Measurements from ENCODE around the gene CLASRP.
"Not testable (repeated sequence)": the region's sequence is repeated elsewhere in the genome, so short reads cannot be mapped to it uniquely, and the experiment has no call there.

The CLASRP gene

DNA sequence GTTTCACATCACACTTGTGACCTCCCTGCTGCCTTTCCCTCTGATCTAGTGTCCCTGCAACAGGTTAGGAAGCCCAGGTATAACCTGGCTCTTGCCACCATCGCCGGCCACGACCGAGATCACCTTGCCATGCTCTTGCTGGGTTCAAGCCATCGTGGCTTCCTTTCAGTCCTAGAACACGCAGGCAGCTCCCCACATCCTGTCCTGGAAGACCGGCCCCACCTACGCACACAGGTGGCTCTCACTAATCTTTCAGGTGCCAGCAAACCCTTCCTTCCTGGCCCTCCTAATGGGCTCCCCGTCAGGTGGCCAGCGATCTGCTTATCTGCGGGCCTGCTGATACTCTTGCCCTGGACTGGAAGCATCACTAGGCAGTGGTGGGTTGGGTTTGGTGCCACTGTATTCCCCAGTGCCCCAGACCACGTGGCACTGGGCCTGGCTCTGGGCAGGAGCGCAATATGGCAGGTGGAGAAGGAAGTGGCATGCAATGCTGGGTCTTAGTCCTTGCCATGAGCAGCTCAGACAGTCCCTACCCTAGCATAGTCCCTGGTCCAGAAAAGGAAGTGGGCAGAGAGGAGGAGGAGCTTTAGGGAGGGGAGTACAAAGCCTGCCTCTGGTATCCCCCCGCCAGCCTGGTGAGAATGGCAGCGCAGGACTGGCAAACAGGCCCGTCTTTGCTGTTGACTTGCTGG lies 66.0 kb downstream of the CLASRP start:
- peak; percentile 27 for DNase-seq

DNA sequence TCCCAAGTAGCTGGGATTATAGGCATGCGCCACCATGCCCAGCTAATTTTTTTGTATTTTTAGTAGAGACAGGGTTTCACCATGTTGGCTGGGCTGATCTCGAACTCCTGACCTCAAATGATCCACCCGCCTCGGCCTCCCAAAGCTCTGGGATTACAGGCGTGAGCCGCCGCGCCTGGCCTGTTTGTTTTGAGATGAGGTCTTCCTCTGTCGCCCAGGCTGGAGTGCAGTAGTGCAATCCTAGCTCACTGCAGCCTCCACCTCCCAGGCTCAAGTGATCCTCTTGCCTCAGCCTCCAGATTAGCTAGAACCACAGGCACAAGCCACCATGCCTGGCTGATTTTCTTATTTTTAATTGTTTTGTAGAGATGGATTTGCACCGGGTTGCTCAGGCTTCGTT lies 67.5 kb downstream of the CLASRP start:
- not testable (repeated sequence) for DNase-seq

DNA sequence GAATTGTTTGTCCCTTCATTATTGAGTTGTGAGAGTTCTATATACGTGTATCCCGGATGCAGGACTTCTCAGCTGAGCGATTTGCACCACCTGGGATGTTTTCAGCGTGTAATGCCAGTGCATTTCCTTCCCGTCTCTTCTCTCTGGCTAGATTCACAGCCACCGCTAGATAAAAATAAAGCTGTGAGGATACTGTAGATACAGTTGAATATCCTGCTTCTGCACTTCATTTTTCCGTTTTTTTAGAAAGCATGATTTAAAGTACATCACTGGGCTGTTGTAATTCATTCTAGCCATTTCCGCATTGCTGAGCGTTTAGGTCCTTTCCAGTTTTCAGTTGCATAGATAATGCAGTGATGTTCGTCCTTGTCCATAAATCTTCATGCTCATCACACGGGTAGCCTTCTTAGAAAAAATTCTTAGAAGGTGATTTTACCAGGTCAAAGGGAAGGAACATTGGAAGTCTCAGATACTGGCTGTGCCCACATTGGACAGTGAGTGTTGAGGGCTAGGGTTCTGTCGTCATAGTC lies 68.8 kb downstream of the CLASRP start:
- no peak for DNase-seq

DNA sequence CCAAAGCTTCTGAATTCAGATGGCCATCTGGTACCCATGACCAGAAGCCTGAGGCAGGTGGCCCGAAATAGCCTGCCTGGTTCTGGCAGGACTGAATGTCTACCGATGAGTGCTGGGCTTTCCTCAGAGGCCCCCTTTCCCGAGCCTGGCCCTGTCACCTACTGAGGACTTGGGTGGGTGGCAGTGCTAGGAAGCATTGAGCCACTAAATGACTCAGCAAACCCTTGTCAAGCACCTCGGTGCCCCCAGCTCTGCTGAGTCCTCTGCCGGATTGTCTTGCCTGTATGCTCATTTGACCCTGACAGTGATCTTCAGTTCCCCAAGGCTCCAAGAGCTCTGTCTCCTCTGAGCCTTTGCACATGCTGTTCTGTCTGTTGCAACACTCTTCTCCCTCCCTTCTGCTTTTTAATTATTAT lies 72.0 kb downstream of the CLASRP start:
- DNase-seq, result no peak

DNA sequence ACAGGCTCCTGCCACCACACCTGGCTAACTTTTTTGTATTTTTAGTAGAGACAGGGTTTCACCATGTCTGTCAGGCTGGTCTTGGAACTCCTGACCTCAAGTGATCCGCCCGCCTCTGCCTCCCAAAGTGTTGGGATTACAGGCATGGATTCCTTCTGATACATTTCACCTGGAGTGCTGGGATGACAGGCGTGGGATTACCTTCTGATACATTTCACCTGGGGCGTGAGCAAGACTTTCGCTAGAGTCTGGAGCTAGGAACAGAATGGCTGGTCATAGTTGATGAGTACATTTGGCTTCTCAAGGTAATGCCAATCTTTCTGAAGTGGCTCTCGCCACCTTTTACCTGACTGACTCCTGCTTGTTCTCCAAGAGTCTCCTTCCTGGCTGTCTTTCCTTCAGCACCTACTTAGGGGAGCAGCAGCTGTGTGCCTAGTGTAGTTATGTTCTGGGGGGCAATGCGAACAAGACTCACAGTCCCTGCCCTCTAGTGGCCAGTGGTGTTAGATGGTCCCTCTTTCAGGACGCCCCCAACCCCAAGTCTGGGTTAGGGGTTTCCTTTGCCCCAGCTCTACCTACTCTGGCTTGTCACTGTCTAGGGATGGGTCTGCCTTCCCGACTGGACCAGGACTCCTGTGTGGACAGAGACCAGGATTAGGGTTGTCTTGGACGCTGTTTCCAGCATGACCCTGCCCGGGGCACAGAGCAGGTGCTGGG lies 73.4 kb downstream of the CLASRP start:
- DNase-seq, result no peak

DNA sequence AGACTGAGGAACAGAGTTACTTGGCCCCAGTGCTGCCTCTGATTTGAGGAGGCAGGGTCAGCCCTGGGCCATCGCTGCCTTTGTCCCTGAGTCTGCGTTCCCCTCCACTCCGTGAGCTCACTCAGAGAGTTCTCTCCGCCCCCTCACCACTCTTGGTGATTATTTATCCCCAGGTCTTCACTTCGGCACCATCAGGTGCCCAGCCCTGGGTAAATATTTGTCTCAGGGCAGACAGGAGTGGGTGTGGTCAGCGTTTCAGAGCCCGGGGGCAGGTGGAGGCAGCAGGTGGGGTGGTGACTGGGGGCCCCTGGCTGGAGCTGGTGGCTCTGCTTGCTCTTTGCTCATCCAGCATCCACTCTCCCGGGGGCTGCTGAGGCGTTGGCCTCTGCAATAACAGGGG lies 74.8 kb downstream of the CLASRP start:
- DNase-seq, result no peak

DNA sequence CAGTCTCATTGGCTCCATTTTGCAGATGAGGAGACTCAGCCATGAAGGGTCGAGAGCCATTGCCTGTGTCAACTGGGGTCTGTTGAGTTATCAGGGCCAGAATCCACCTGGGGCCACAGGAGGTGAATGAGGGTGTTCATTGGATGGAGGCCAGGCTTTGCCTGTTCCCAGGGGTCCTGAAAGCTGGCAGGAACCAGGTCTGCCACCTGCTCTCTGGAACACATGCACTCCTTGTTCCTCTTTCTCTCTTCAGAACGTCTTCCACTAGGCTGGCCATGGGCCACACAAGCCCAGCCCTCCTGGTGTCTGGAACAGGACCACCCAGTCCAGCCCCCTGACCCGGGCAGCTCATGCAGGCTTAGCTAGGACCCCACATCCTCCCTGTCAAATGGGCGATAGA lies 75.3 kb downstream of the CLASRP start:
- DNase-seq, result no peak

DNA sequence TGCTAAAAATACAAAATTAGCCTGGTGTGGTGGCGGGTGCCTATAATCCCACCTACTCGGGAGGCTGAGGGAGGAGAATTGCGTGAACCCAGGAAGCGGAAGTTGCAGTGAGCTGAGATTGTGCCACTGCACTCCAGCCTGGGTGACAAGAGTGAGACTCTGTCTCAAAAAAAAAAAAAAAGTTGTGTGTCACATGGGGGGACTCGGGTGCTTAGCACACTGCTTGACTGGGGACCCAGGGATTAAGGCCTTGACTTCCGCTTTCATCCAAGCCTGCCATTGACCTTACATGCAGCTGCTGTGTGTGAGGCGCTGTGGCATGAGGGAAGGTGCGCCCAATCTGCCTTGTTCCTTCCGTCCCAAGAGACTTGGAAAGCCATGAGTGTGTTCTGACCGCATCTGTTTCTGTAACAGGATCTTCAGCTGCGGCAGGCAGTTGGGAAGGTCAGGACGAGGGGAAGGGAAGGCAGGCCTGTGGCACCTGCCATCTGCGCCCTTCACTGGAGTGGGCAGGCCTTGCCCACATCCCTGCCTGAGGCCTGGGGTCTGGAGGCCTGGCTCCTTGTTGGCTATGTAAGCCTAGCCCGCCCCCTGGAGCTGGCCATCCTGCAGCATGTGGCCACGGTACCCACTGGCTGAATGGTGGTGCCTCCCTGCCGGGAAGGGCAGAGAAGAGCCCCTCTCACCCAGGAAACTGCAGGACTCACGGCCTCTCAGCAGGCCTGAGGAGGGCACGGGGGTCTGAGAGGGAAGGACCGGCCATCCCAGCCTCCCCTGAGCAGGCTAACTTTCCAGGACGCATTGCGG lies 77.2 kb downstream of the CLASRP start:
- DNase-seq, result no peak

DNA sequence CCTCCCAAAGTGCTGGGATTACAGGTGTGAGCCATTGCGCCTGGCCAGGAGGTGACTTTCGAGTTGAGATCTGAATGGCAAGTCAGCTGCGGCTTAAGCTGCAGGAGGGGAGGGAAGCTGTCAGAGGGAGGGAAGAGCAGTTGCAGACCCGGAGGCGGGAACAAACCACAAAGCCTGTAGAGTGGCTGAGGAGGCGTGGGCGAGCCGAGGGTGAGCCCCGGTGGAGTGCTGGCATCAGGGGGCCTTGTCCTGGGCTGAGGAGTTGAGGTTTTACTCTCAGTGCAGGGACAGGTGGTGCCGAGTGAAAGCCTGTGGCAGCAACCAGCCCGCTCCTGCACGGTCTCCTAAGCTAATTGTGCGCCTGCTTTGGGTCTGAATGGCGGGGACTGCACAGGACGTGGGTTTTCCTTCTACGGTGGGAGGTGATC lies 78.3 kb downstream of the CLASRP start:
- DNase-seq, result peak; percentile 61

DNA sequence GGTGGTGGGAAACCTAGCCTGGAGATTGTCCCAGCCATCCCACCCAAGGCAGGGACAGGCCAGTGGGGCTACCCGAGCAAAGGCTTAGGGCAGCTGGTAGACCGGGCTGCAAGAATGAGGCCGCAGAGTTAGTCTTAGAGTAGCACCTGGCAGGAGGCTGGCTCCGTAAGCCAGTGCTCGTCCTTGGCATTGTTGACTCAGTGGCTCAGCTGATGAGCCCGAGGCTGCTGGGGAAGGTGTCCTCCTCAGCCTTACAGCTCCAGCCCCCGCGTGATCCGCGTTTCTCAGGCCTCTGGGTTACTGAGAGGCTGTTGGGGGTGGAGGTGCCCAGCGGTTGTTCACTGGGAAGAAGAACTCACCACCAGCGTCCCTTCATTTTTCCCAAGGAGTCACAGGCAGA lies 78.8 kb downstream of the CLASRP start:
- no peak for DNase-seq

DNA sequence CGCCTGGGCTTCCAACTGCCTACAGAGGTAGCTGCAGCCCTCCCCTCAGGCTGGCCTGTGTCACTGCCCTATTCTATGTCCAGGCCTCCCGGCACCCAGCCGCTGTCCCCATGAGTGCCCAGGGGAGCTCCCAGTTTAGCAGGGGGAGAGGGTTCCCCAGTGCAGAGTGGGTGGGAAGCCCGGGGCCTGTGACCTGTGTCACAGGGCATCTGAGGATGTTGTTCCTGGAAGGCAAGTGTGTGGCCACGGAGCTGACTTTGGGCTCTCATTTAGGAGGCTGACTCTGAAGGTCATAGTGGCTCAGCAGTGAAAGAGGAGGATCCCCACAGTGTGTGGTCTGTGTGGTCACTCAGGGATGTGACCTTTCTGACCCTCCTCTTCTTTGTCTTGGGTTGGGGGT lies 79.3 kb downstream of the CLASRP start:
- no peak for DNase-seq

DNA sequence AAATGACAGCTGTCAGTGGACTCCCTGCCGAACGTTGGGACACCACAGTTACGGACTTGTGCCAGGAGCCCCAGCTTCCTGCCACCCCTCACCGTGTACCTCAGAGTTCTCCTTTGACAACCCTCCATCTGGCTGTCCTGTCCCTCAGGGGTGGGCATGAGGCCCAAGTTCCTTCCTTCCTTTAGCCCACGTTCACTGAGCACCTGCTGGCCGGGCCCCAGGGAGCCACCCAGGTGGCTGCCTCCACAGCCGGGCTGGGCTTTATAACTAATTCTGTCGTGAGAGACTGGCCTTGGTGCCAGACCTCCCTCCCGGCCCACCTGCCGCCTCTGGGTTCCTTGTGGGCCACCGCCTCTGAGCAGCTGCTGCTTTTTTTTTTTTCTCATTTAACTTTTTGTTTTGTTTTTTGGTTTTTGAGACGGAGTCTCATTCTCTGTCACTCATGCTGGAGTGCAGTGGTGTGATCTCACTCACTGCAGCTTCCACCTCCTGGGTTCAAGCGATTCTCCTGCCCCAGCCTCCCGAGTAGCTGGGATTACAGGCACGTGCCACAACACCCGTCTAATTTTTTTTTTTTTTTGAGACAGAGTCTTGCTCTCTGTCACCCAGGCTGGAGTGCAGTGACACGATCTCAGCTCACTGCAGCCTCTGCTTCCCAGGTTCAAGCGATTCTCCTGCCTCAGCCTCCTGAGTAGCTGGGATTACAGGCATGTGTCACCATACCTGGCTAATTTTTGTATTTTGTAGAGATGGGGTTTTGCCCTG lies 79.9 kb downstream of the CLASRP start:
- DNase-seq, result not testable (repeated sequence)

DNA sequence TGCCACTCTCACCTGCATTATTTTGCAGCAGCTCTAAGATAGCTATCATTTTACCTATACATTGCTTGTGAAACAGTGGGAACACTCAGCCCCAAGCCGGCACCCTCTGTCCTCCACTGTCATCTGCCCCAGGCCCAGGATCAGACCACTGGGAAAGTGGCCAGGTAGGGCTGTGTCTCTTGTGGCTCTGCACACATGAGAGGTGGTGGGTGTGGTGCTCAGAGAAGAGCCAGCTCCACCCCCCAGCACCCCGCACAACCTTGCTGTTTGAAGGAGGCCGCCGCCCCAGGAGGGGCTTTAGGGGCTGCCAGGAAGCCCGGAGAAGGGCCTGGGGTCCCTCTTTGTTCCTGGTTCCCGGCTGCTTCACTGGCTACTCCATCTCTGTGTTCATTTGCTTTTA lies 80.7 kb downstream of the CLASRP start:
- no peak for DNase-seq

All from CD4-positive, alpha-beta T cell treated with Interleukin-6 for 4 hours (primary cell).